Pancreas (tissue), 10 donors: ENCODE data around the gene CAMK2G. TPM values are rescaled to one million over a fixed set of nuclear protein-coding genes. Genes with fewer than 3 reads are reported as not detected.
A peak's percentile ranks its signal among the peaks of the same experiment; 100 is the strongest.

Experiments
- ATAC-seq, 4 donors: fragments of 200-7000 bp; cut with Tn5 transposase; one replicate each; pipeline versions ENCODE4 v1.8.0 to v1.9.1; 2020; ENCODE audit warnings: mild to moderate bottlenecking in 4 of 4, moderate library complexity in 4 of 4
- DNase-seq, 6 donors: peaks; one replicate each; pipeline ENCODE4 v3.0.0-alpha.2; 2020
- FAIRE-seq: peaks from 2 replicates; lab custom pipeline; 2012; peaks lifted over from hg19 to GRCh38; lab: Jason Lieb, UNC
- H3K27ac ChIP-seq, 4 donors: fragments of 200-600 bp; sonication (generic); 1 replicate in 3 of 4; 2 replicates in 1 of 4; pipeline versions ENCODE4 v1.5.0 to v1.8.0; 2020
- H3K27me3 ChIP-seq, 4 donors: fragments of 200-600 bp; one replicate each; pipeline ENCODE4 v1.8.0; 2021
- H3K36me3 ChIP-seq, 3 donors: fragments of 200-600 bp; sonication (generic) in 1 of 3; one replicate each; pipeline versions ENCODE4 v1.5.0 to v1.8.0; 2020 to 2021
- H3K4me1 ChIP-seq, 3 donors: fragments of 200-600 bp; one replicate each; pipeline ENCODE4 v1.8.0; 2021
- H3K4me3 ChIP-seq, 4 donors: fragments of 200-600 bp; sonication (generic) in 2 of 4; one replicate each; pipeline versions ENCODE4 v1.5.0 to v1.8.0; 2020 to 2021
- H3K9me3 ChIP-seq, 4 donors: fragments of 200-600 bp; one replicate each; pipeline ENCODE4 v1.8.0; 2021
- WGBS, 2 donors: extraction: QIAGEN DNeasy Blood & Tissue Kit; methylation state at CpG; one replicate each; pipeline ENCODE4 v1.1.7; 2013; 5-methylcytosine and 5-hydroxymethylcytosine counted together
- intact Hi-C, 3 donors: fragments of 100-400 bp; cut with DNase I; formaldehyde crosslinking; loops; one replicate each; pipeline versions ENCODE4 v1.11.1 to v1.14.2; 2022
- polyA plus RNA-seq, 2 donors: library from polyadenylated mRNA; stranded (reverse); fragments of 200-250 nt; gene quantifications; one replicate each; pipeline ENCODE4 v1.2.3, GENCODE V29; 2013
- total RNA-seq, 6 donors: library from RNA; stranded (reverse); fragmentation: NEBNext Ultra II Directional in 4 of 6; extraction: Animal tissue kit (Norgen Biotek cat#: 25700) in 4 of 6; gene quantifications; one replicate each; pipeline versions ENCODE4 v1.2.1 to v1.2.4, GENCODE V29; 2021 to 2023
- TF ChIP-seq, protein P1 (sequence below), 4 donors: fragments of 200-600 bp; sonication (generic) in 3 of 4; IDR thresholded peaks; one replicate each; pipeline versions ENCODE4 v1.5.0 to v1.8.0; 2021; ENCODE audit warnings: antibody characterized with exemption in 4 of 4
- donor health status: healthy with polysubstance abuse.
- donor health status: DM: no; HTN: no; CAD: no; lungs with moderate emphysema.
- donor health status: DM: no; HTN: no; CAD: no.
- donor health status: control.
- donor health status: control.
- donor health status: Bipolar disorder and iron deficiency.
- donor health status: DM: yes; HTN: yes; CAD: no.
- donor health status: DM: no; HTN: no; CAD: no.
- donor health status: DM: no; HTN: no; CAD: no.
- donor health status: DM: yes; HTN: yes; CAD: no.

Gene CAMK2G
- total and polyA plus RNA-seq, 8 donors = 5.3 to 18.4 (median 8.3) TPM

GRCh38 chr10:73843261-73843660 lies 31.1 kb downstream of the CAMK2G start:
- TF ChIP-seq, protein P1, sequence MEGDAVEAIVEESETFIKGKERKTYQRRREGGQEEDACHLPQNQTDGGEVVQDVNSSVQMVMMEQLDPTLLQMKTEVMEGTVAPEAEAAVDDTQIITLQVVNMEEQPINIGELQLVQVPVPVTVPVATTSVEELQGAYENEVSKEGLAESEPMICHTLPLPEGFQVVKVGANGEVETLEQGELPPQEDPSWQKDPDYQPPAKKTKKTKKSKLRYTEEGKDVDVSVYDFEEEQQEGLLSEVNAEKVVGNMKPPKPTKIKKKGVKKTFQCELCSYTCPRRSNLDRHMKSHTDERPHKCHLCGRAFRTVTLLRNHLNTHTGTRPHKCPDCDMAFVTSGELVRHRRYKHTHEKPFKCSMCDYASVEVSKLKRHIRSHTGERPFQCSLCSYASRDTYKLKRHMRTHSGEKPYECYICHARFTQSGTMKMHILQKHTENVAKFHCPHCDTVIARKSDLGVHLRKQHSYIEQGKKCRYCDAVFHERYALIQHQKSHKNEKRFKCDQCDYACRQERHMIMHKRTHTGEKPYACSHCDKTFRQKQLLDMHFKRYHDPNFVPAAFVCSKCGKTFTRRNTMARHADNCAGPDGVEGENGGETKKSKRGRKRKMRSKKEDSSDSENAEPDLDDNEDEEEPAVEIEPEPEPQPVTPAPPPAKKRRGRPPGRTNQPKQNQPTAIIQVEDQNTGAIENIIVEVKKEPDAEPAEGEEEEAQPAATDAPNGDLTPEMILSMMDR (IDR thresholded peaks at IDR 0.05) = no peak
- intact Hi-C loops = no loop called here

GRCh38 chr10:73842349-73842748 lies 32.0 kb downstream of the CAMK2G start:
- Histone ChIP-seq H3K27ac (no peak overlapping the region), H3K4me1 (no peaks in the 10 kb centered on the region), H3K36me3 (peaks cover 0 to 12% (median 0%) of the 10 kb centered on the region in 3 donors), H3K4me3 (no peak overlapping the region), H3K27me3 (no peaks in the 10 kb centered on the region), H3K9me3 (no peaks in the 10 kb centered on the region)
- FAIRE-seq = no peak
- peak in 2 of 4 donors; percentile 42 to 63 for ATAC-seq
- WGBS, 2 donors = 87 to 92% methylated on average over 11 of the region's 11 CpGs
- DNase-seq = no peak
- intact Hi-C loops = no loop called here
- TF ChIP-seq, protein P1 (IDR thresholded peaks at IDR 0.05) = no peak

More at GRCh38 chr10:73843261-73843660, 31.1 kb downstream of the CAMK2G start:
- WGBS, 2 donors = 82 to 96% methylated on average over 5 of the region's 5 CpGs
- Histone ChIP-seq H3K27ac (no peak overlapping the region), H3K4me3 (no peak overlapping the region), H3K4me1 (no peaks in the 10 kb centered on the region), H3K27me3 (no peaks in the 10 kb centered on the region), H3K36me3 (peaks cover 0 to 8% (median 0%) of the 10 kb centered on the region in 3 donors), H3K9me3 (no peaks in the 10 kb centered on the region)
- ATAC-seq (no peak), DNase-seq (no peak), FAIRE-seq (no peak)

DNA sequence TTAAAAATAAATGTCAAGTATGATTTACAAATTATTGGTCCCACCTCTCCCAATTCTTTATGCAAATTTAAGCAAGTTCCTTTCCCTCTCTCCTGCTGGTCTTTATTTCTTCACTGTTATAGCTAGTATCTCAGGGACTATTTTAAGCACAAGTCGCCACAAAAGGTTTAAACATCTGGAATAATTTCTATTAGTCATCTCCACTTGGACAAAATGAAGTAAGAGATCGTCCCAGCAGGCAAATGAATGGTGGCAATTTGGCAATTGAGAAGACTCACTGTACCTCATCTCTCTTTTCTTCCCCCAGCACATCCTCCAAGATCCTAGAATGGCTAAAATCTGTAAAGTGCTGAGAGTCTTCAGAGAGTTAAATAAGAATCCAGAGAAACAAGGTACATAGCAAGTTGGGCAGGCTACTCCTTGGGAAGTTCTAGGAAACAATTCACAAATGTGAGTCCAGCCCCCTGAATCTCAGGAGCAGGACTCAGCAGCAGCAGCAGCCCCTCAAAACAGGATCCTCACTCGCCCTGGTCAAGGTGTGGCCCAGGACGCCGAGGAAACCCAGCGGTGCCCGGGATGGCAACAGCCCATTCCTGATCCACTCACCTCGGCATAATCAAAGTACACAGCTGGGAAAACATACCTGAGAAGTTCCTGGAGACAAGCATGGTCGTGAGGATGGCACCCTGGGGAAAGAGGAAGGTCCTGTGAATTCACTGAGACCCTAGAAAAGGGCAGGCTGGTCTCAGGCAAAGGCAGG lies 32.6 kb downstream of the CAMK2G start:
- WGBS, 2 donors = 79 to 81% methylated on average over 9 of the region's 9 CpGs
- H3K36me3 ChIP-seq = peaks cover 0 to 13% (median 0%) of the 10 kb centered on the region in 3 donors
- no peak overlapping the region for H3K4me3 ChIP-seq
- DNase-seq (no peak), ATAC-seq (no peak), FAIRE-seq (no peak)
- TF ChIP-seq, protein P1 (IDR thresholded peaks at IDR 0.05) = no peak
- intact Hi-C loops = no loop called here
- H3K27ac ChIP-seq = no peak overlapping the region
- H3K27me3 ChIP-seq = no peaks in the 10 kb centered on the region
- H3K4me1 ChIP-seq = no peaks in the 10 kb centered on the region
- no peaks in the 10 kb centered on the region for H3K9me3 ChIP-seq

DNA sequence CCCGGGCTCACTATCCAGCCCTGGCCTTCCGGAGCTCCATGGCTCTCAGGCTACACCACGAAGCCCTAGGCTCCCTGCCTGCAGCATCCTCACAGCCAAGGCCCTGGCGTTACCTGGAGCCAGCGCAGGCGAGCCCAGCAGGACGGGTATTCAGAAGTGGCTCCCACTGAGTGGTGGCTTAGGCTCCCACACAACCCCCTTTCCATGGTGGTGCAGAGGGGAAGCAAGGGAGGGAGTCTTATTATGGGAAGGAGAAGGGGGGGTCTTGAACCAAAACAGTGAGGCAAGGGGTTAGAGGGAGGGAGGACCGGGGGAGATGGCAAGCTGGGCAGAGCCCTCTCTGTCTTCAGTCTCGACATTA lies 33.3 kb downstream of the CAMK2G start:
- H3K36me3 ChIP-seq = peaks cover 0 to 13% (median 0%) of the 10 kb centered on the region in 3 donors
- WGBS, 2 donors = 92 to 94% methylated on average over 9 of the region's 9 CpGs
- FAIRE-seq = no peak

More for the DNA sequence above, 33.3 kb downstream of the CAMK2G start:
- no peaks in the 10 kb centered on the region for H3K27me3 ChIP-seq
- no peak overlapping the region for H3K27ac ChIP-seq
- H3K4me3 ChIP-seq = no peak overlapping the region
- ATAC-seq = no peak
- no peak for DNase-seq
- intact Hi-C loops = no loop called here
- TF ChIP-seq, protein P1 (IDR thresholded peaks at IDR 0.05) = no peak
- H3K4me1 ChIP-seq = no peaks in the 10 kb centered on the region
- H3K9me3 ChIP-seq = no peaks in the 10 kb centered on the region
